ENCODE results near the gene AGAP1. TPM values are rescaled to one million over a fixed set of nuclear protein-coding genes. Genes with fewer than 3 reads are reported as not detected.

Gene AGAP1
- polyA plus RNA-seq, 4 donors: 20.2 to 21.2 (median 20.3) TPM

- no peak for DNase-seq (ENCODE audit: low read depth in 4 of 4, low spot score in 3 of 4)
These were observed 467.9 kb downstream of the AGAP1 start for GRCh38 chr2:235961711-235962110.

- no peak for DNase-seq (ENCODE audit: low read depth in 4 of 4, low spot score in 3 of 4)
These were observed 470.2 kb downstream of the AGAP1 start for GRCh38 chr2:235963853-235964577.

GRCh38 chr2:235964787-235965390 is 471.0 kb downstream of the AGAP1 start:
- no peak for DNase-seq (ENCODE audit: low read depth in 4 of 4, low spot score in 3 of 4)

GRCh38 chr2:235966396-235966795 is 472.6 kb downstream of the AGAP1 start:
- no peak for DNase-seq (ENCODE audit: low read depth in 4 of 4, low spot score in 3 of 4)

- DNase-seq (ENCODE audit: low read depth in 4 of 4, low spot score in 3 of 4): no peak
These were observed 473.3 kb downstream of the AGAP1 start for GRCh38 chr2:235966932-235967757.

- DNase-seq (ENCODE audit: low read depth in 4 of 4, low spot score in 3 of 4): no peak
These were observed 474.3 kb downstream of the AGAP1 start for GRCh38 chr2:235968155-235968554.

- no peak for DNase-seq (ENCODE audit: low read depth in 4 of 4, low spot score in 3 of 4)
These were observed 474.9 kb downstream of the AGAP1 start for GRCh38 chr2:235968616-235969324.

- no peak for DNase-seq (ENCODE audit: low read depth in 4 of 4, low spot score in 3 of 4)
These were observed 476.6 kb downstream of the AGAP1 start for GRCh38 chr2:235970204-235971040.

- no peak for DNase-seq (ENCODE audit: low read depth in 4 of 4, low spot score in 3 of 4)
These were observed 482.7 kb downstream of the AGAP1 start for GRCh38 chr2:235976516-235976915.

GRCh38 chr2:235976956-235977355 is 483.1 kb downstream of the AGAP1 start:
- DNase-seq (ENCODE audit: low read depth in 4 of 4, low spot score in 3 of 4): no peak

GRCh38 chr2:235977445-235977844 is 483.6 kb downstream of the AGAP1 start:
- no peak for DNase-seq (ENCODE audit: low read depth in 4 of 4, low spot score in 3 of 4)

GRCh38 chr2:235978022-235978421 is 484.2 kb downstream of the AGAP1 start:
- DNase-seq (ENCODE audit: low read depth in 4 of 4, low spot score in 3 of 4): no peak

GRCh38 chr2:235979037-235979436 is 485.2 kb downstream of the AGAP1 start:
- DNase-seq (ENCODE audit: low read depth in 4 of 4, low spot score in 3 of 4): no peak

GRCh38 chr2:235979753-235980435 is 486.1 kb downstream of the AGAP1 start:
- no peak for DNase-seq (ENCODE audit: low read depth in 4 of 4, low spot score in 3 of 4)

GRCh38 chr2:235981631-235982030 is 487.8 kb downstream of the AGAP1 start:
- DNase-seq (ENCODE audit: low read depth in 4 of 4, low spot score in 3 of 4): no peak

GRCh38 chr2:235983016-235983415 is 489.2 kb downstream of the AGAP1 start:
- DNase-seq (ENCODE audit: low read depth in 4 of 4, low spot score in 3 of 4): no peak

- no peak for DNase-seq (ENCODE audit: low read depth in 4 of 4, low spot score in 3 of 4)
These were observed 490.7 kb downstream of the AGAP1 start for GRCh38 chr2:235984552-235984951.

GRCh38 chr2:235986361-235986760 is 492.5 kb downstream of the AGAP1 start:
- DNase-seq (ENCODE audit: low read depth in 4 of 4, low spot score in 3 of 4): no peak

GRCh38 chr2:235988271-235989015 is 494.6 kb downstream of the AGAP1 start:
- DNase-seq (ENCODE audit: low read depth in 4 of 4, low spot score in 3 of 4): no peak
